ENCODE results near the gene PIGV.
A peak's percentile ranks its signal among the peaks of the same experiment; 100 is the strongest.
"Not testable (repeated sequence)": the region's sequence is repeated elsewhere in the genome, so short reads cannot be mapped to it uniquely, and the experiment has no call there.

The PIGV gene

DNA sequence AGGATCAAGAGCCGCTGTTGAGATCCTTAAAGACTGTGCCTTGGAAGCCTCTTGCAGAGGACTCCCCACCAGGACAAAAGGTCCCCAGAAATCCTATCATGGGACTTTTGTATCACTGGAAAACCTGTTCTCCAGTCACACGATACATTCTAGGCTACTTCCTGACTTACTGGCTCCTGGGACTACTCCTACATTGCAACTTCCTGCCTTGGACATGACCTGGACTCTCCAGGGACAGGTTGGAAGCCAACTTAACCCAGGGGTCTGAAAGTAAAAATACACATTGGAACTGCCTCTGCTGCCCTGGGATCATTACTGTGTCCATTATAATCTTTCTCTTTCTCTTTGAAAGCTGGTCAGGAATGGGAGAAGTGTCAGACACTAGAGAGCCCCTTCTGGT lies 9.9 kb downstream of the PIGV start:
- no peak for DNase-seq

- DNase-seq = no peak
Observed at GRCh38 chr1:26799479-26800142, 11.9 kb downstream of the PIGV start.

GRCh38 chr1:26803932-26804331 lies 16.2 kb downstream of the PIGV start:
- not testable (repeated sequence) for DNase-seq

DNA sequence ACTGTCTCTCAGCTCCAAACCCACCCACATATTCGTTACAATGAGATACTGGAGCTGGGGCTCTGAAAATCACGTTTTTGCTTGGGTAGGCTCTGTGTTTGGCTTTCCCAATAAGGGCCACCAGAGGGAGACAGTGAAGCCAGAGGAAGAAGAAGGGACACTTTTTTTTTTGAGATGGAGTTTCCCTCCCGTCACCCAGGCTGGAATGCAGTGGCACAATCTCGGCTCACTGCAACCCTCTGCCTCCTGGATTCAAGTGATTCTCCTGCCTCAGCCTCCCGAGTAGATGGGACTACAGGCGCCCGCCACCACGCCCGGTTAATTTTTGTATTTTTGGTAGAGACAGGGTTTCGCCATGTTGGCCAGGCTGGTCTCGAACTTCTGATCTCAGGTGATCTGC lies 22.4 kb downstream of the PIGV start:
- peak; percentile 55 for DNase-seq

GRCh38 chr1:26811057-26811456 lies 23.3 kb downstream of the PIGV start:
- no peak for DNase-seq

DNA sequence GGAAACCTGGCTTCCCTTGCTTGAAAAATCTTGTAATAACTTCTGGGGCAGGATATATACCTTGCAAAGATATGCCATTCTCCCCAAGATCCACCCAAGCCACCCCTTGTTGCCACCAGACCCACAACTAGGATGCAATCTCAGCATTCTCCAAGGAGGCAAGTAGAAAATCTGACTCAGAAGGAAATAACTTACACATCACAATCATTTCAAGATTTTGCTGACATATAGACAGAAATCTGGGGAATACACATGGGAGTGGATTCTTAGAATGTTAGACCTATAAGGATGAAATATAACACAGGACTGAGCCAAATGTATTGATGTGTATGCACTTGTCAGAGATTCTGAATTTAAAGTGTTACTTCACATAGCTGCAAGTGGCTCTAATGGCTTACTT lies 24.0 kb downstream of the PIGV start:
- no peak for DNase-seq

DNA sequence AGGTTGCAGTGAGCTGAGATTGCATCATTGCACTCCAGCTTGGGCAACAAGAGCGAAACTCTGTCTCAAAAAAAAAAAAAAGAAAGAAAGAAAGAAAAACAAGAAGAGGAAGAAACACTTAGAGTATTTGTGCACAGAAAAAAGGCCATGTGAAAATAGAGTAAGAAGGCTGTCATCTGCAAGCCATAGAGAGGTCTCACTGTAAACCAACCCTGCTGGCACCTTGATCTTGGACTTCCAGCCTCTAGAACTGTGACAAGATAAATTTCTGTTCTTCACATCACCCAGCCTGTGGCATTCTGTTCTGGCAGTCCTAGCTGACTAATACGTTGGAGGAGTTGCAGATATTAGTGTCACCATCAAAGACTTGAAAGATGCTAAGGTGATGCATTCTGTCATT lies 26.6 kb downstream of the PIGV start:
- no peak for DNase-seq

- DNase-seq = no peak
Observed at GRCh38 chr1:26814893-26815292, 27.1 kb downstream of the PIGV start.

GRCh38 chr1:26820784-26821269 lies 33.1 kb downstream of the PIGV start:
- DNase-seq = no peak

DNA sequence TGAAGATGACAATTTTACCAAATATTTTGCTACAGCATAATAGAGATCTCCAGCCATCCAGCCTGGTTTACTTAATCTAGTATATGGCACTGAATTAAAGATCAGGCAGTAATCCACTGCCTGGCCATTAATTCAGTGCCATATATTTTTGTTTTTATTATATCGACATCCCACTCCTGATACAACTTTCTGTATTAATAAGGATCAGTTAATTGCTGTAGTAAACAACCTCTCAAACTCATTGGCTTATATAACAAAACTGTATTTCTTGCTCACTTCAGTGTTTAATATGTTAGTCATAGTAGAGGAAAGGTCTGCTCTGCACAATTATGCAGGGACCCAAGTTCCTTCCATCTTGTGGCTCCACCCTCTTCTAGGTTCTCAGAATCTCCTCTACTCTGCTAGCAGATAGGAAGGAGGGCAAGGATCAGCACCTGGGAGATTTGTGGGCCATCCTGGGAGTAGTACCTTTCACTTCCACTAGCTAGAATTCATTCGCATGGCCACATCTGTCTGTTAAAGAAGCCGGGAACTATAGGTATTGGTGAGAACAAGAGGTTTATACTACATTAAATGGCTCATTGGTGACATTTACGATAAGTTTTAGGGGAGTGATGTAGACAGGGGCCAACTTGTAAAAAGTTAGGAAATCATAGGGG lies 35.1 kb downstream of the PIGV start:
- no peak for DNase-seq

GRCh38 chr1:26824731-26825130 lies 37.0 kb downstream of the PIGV start:
- DNase-seq = no peak

- peak; percentile 71 for DNase-seq
Observed at GRCh38 chr1:26826261-26827105, 38.7 kb downstream of the PIGV start, which contains the start of gene ZDHHC18. TSS of gene ZDHHC18 (plus strand) at chr1:26826688. CDS start at chr1:26826805, 117 bp downstream.

DNA sequence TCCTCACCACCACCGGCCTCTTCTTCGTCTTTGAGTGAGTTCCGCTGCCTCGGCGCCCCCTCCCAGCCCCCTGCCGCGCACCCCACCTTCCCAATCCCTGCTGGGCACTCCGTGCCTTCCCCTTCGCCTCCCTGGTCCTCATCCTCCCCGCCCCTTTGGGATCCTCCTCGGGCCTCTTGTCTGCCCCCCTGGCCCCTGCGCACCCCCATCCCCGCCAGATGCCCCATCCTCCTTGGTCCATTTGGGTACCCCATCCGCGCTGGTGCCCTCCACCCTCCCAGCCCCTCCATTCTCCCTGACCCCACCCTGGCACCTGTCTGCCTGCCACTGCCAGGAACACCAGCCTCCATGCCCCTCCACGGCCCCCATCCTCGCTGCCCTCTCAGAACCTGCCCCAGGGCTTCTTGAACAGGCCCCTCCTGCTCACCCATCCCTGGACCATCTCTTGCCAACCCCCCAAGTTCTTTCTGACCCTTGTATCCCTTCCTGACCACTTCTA lies 39.4 kb downstream of the PIGV start:
- no peak for DNase-seq

- no peak for DNase-seq
Observed at GRCh38 chr1:26827663-26828062, 39.9 kb downstream of the PIGV start.

GRCh38 chr1:26828411-26828991 lies 40.8 kb downstream of the PIGV start:
- DNase-seq = no peak

DNA sequence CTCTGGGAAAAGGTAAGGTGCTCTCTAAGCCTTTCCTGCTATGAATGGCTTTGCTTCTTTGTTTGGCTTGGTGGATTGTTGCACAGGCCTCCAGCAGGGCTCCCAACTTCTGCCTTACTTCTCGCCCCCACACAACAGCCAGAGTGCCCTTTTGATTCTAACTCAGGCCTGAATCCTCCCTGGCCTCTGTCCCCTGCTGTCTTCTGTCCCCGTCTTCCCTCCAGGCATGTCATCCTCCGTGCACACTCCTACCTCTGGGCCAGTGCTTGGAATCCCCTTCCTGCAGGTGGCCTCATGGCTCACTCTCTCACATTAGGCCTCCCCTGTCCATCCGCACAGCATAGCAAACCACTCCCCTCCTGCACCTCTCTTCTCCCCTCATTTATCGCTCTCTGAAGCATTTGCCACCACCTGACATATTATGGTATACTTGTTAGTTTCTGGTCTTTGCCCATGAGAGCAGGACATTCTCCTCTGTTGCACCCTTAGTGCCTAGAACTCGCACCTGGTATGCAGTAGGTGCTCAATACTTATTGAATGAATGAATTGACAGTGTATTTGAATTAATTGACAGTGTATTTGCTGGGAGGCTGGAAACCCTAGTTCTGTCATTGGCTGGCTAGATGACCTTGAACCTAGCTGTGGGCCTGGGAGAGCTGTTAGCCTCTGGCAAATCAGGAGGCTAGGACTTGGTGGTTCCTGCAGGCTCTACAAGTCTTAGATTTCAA lies 41.6 kb downstream of the PIGV start:
- DNase-seq = no peak

DNA sequence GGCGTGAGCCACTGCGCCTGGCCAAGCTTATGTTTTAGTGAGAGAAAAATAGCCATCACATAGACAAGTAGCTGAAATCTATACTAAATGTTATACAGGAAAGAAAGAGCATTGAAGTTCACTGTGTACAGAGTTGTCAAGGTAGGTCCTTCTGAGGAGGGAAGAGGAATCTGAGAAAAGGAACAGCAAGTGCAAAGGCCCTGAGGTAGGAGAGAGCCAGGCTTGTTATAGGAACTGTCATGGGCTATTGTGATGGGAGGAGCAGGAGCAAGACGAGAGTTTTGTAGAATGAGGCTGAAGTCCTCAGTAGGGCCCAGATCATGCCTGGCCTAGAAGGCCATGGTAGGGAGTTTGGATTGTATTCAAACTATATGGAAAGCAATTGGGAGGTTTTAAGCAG lies 43.3 kb downstream of the PIGV start:
- DNase-seq = no peak

GRCh38 chr1:26831546-26832248 lies 43.9 kb downstream of the PIGV start:
- no peak for DNase-seq

DNA sequence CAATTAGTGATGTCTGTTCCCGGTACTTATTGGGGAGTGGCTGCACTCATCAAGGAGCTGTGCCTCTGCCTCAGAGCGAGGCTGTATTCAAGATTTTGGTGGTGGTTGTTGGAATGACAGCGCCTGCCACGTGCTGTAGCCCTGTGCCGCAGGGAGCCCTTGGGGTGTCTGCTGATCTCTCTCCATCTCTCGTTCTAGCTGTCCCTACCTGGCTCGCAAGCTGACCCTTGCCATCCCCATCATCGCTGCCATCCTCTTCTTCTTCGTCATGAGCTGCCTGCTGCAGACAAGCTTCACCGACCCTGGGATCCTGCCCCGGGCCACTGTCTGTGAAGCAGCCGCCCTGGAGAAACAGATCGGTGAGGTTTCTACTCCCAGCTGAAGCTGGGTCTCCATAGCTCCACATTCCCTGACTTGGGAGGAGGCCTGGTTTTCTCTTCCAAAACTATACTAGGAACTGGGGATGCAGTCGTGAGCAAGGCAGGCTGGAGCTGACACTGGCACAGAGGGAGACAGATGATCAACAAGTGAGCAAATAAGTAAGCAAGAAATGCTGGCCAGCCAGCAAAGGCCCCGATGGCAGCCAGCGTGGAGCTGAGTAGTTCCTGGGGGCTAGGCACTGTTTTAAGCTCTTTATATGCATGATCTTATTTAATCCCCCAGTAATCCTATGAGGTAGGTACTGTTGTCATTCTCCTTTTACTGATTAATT lies 44.7 kb downstream of the PIGV start:
- no peak for DNase-seq

- DNase-seq = peak; percentile 83
Observed at GRCh38 chr1:26833432-26834405, 46.0 kb downstream of the PIGV start.

All from activated effector memory CD4-positive, alpha-beta T cell treated with Interleukin-2 at 50 U/mL for 16 hours (primary cell).